ENCODE results near the gene POLR3B. TPM values are rescaled to one million over a fixed set of nuclear protein-coding genes. Genes with fewer than 3 reads are reported as not detected.

Gene POLR3B
- total and polyA plus RNA-seq, 10 of the 15 experiments (the other 5 are each of a cell fraction or from before 2014, with no cell fraction given) = 2.3 to 10.5 (median 8.0) TPM

DNA sequence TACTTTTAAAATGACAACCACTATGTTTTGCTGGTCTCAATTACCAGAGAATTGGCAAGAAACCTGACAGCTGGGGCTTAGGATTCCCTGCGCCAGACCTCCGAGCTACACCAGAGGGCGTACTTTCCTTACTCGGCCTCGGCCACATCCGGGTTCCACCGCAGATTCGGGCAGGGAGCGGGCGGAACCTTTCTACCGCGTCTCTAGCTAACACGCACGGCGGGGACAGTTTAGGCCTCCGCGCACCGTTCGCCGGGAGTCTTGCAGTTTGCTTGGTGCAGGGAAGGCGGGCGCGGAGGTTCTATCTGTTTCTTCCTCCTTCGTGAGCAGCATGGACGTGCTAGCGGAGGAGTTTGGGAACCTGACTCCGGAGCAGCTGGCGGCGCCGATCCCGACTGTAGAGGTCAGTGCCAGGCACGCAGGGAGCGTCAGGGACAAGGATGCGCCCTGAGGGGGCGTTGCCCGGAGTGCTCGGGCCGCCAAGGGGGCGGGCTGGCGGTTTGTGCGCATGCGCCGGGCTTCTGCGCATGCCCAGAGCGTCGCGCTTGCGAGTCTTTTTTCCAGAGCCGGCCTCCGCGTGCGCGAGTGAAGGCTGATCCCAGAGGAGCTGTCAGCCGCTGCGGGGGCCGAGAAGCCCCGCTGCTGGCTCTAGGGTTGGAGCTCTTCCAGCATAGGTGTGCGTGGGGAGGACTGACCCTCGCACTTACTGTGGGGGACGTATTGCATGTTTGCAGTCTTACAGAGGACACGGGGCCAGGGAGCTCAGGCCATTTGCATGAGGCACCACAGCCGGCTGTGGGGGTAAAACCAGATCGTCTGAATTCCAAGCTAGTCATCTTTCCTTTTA lies at the start of gene POLR3B (continued):
- TF ChIP-seq, protein P1, sequence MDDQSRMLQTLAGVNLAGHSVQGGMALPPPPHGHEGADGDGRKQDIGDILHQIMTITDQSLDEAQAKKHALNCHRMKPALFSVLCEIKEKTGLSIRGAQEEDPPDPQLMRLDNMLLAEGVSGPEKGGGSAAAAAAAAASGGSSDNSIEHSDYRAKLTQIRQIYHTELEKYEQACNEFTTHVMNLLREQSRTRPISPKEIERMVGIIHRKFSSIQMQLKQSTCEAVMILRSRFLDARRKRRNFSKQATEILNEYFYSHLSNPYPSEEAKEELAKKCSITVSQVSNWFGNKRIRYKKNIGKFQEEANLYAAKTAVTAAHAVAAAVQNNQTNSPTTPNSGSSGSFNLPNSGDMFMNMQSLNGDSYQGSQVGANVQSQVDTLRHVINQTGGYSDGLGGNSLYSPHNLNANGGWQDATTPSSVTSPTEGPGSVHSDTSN (IDR thresholded peaks at IDR 0.05; ENCODE audit: insufficient replicate concordance, low read depth, low read length) = no peak
- TF ChIP-seq IKZF1 (conservative IDR thresholded peaks at IDR 0.05) = peak; percentile 99
- TF ChIP-seq, protein P2, sequence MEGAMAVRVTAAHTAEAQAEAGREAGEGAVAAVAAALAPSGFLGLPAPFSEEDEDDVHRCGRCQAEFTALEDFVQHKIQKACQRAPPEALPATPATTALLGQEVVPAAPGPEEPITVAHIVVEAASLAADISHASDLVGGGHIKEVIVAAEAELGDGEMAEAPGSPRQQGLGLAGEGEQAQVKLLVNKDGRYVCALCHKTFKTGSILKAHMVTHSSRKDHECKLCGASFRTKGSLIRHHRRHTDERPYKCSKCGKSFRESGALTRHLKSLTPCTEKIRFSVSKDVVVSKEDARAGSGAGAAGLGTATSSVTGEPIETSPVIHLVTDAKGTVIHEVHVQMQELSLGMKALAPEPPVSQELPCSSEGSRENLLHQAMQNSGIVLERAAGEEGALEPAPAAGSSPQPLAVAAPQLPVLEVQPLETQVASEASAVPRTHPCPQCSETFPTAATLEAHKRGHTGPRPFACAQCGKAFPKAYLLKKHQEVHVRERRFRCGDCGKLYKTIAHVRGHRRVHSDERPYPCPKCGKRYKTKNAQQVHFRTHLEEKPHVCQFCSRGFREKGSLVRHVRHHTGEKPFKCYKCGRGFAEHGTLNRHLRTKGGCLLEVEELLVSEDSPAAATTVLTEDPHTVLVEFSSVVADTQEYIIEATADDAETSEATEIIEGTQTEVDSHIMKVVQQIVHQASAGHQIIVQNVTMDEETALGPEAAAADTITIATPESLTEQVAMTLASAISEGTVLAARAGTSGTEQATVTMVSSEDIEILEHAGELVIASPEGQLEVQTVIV (IDR thresholded peaks at IDR 0.05; ENCODE audit: borderline replicate concordance, partially characterized antibody) = peak; percentile 37
- TF ChIP-seq EZH2 (IDR thresholded peaks at IDR 0.05; ENCODE audit: borderline replicate concordance, control insufficient read depth, low read depth, low read length) = no peak
- TF ChIP-seq TCF12 (IDR thresholded peaks at IDR 0.05; ENCODE audit: low read depth, low read length) = peak; percentile 72
- TF ChIP-seq, protein P3, sequence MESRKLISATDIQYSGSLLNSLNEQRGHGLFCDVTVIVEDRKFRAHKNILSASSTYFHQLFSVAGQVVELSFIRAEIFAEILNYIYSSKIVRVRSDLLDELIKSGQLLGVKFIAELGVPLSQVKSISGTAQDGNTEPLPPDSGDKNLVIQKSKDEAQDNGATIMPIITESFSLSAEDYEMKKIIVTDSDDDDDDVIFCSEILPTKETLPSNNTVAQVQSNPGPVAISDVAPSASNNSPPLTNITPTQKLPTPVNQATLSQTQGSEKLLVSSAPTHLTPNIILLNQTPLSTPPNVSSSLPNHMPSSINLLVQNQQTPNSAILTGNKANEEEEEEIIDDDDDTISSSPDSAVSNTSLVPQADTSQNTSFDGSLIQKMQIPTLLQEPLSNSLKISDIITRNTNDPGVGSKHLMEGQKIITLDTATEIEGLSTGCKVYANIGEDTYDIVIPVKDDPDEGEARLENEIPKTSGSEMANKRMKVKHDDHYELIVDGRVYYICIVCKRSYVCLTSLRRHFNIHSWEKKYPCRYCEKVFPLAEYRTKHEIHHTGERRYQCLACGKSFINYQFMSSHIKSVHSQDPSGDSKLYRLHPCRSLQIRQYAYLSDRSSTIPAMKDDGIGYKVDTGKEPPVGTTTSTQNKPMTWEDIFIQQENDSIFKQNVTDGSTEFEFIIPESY (IDR thresholded peaks at IDR 0.05) = peak; percentile 73
- no peak for TF ChIP-seq JUNB (IDR thresholded peaks at IDR 0.05)
- TF ChIP-seq, protein P4, sequence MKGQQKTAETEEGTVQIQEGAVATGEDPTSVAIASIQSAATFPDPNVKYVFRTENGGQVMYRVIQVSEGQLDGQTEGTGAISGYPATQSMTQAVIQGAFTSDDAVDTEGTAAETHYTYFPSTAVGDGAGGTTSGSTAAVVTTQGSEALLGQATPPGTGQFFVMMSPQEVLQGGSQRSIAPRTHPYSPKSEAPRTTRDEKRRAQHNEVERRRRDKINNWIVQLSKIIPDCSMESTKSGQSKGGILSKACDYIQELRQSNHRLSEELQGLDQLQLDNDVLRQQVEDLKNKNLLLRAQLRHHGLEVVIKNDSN (IDR thresholded peaks at IDR 0.05; ENCODE audit: borderline replicate concordance, extremely low read length, insufficient read depth, low read depth, low read length) = no peak
- TF ChIP-seq, protein P5, sequence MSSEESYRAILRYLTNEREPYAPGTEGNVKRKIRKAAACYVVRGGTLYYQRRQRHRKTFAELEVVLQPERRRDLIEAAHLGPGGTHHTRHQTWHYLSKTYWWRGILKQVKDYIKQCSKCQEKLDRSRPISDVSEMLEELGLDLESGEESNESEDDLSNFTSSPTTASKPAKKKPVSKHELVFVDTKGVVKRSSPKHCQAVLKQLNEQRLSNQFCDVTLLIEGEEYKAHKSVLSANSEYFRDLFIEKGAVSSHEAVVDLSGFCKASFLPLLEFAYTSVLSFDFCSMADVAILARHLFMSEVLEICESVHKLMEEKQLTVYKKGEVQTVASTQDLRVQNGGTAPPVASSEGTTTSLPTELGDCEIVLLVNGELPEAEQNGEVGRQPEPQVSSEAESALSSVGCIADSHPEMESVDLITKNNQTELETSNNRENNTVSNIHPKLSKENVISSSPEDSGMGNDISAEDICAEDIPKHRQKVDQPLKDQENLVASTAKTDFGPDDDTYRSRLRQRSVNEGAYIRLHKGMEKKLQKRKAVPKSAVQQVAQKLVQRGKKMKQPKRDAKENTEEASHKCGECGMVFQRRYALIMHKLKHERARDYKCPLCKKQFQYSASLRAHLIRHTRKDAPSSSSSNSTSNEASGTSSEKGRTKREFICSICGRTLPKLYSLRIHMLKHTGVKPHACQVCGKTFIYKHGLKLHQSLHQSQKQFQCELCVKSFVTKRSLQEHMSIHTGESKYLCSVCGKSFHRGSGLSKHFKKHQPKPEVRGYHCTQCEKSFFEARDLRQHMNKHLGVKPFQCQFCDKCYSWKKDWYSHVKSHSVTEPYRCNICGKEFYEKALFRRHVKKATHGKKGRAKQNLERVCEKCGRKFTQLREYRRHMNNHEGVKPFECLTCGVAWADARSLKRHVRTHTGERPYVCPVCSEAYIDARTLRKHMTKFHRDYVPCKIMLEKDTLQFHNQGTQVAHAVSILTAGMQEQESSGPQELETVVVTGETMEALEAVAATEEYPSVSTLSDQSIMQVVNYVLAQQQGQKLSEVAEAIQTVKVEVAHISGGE (CRISPR knock-in tag; IDR thresholded peaks at IDR 0.05) = peak; percentile 93
- TF ChIP-seq ZNF622 (IDR thresholded peaks at IDR 0.05) = no peak
- TF ChIP-seq RELA (IDR thresholded peaks at IDR 0.05; ENCODE audit: borderline replicate concordance, partially characterized antibody) = peak; percentile 86
- peak; percentile 68 for TF ChIP-seq KLF5 (IDR thresholded peaks at IDR 0.05; ENCODE audit: partially characterized antibody)
- TF ChIP-seq POLR2AphosphoS2 (IDR thresholded peaks at IDR 0.05; ENCODE audit: low read depth, low read length) = peak; percentile 76; the same call in 1 of the 2 replicates
- TF ChIP-seq PAX5 (IDR thresholded peaks at IDR 0.05; ENCODE audit: borderline replicate concordance, low read depth, low read length) = 0 out of 2 replicates have a peak, but pooled peaks have one; percentile 25
- TF ChIP-seq CREM (IDR thresholded peaks at IDR 0.05; ENCODE audit: low read depth) = peak; percentile 89
- no peak for TF ChIP-seq FOS (IDR thresholded peaks at IDR 0.05; ENCODE audit: borderline replicate concordance, extremely low read depth, insufficient read length)
- TF ChIP-seq, protein P6, sequence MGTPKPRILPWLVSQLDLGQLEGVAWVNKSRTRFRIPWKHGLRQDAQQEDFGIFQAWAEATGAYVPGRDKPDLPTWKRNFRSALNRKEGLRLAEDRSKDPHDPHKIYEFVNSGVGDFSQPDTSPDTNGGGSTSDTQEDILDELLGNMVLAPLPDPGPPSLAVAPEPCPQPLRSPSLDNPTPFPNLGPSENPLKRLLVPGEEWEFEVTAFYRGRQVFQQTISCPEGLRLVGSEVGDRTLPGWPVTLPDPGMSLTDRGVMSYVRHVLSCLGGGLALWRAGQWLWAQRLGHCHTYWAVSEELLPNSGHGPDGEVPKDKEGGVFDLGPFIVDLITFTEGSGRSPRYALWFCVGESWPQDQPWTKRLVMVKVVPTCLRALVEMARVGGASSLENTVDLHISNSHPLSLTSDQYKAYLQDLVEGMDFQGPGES (IDR thresholded peaks at IDR 0.05) = no peak

Data from GM12878 (cell line).